ENCODE results near the gene AMFR. TPM values are rescaled to one million over a fixed set of nuclear protein-coding genes. Genes with fewer than 3 reads are reported as not detected.

Gene AMFR
- total and polyA plus RNA-seq, 2 of the 8 experiments (the other 6 are each of a cell fraction or from before 2014, with no cell fraction given) = 18.6 to 21.7 TPM

- H2BK120ac ChIP-seq (replicated peaks; ENCODE audit: low read depth, low read length) = no peak overlapping the region
- FAIRE-seq (no peak), DNase-seq (ENCODE audit: low read depth in 1 of 2, low spot score in 2 of 2) (no peak)
- no peak overlapping the region for H2AK5ac ChIP-seq (ENCODE audit: low read depth, low read length)
- H3K9me3 ChIP-seq (ENCODE audit: insufficient read depth in 2 of 2, low read depth in 1 of 2, low read length in 1 of 2) = no peaks in the 10 kb centered on the region
- H3K14ac ChIP-seq (ENCODE audit: insufficient read length) = no peak overlapping the region
- no peak overlapping the region for H3K56ac ChIP-seq (replicated peaks; ENCODE audit: insufficient read length, low read depth, low read length)
- no peak overlapping the region for H2BK15ac ChIP-seq (ENCODE audit: low read length)
- H2BK12ac ChIP-seq (ENCODE audit: low read depth, low read length) = no peak overlapping the region
- POLR2A ChIA-PET (ENCODE audit: partially characterized antibody) = no interaction called here
- H3K36me3 ChIP-seq (ENCODE audit: control insufficient read depth in 2 of 4, insufficient read depth in 4 of 4, low read length in 3 of 4) = no peaks in the 10 kb centered on the region
- H3K23me2 ChIP-seq (ENCODE audit: low read depth, low read length) = peaks cover 9% of the 10 kb centered on the region; the same call in 1 of the 2 replicates
- H3K27ac ChIP-seq (ENCODE audit: low read depth, low read length) = no peak overlapping the region
- no peak overlapping the region for H3K23ac ChIP-seq (ENCODE audit: insufficient read length)
- 82% methylated on average over 2 of the region's 2 CpGs; no CpG with 5 or more reads in 1 of the 2 experiments for WGBS, 2 experiments (ENCODE audit: extremely low coverage in 1 of 2, insufficient coverage in 1 of 2, insufficient read length in 1 of 2, insufficient replicate concordance in 2 of 2, low coverage in 1 of 2, low lambda C conversion rate in 2 of 2, missing lambda C conversion rate in 1 of 2)
- H4K91ac ChIP-seq (replicated peaks; ENCODE audit: insufficient read length, low read length) = no peak overlapping the region
- peaks cover 2 to 4% of the 10 kb centered on the region in 2 experiments for H4K20me1 ChIP-seq (replicated peaks in 1 of 2; ENCODE audit: control insufficient read depth in 1 of 2, insufficient read depth in 2 of 2, low read length in 2 of 2)
- no peak overlapping the region for H2BK5ac ChIP-seq (ENCODE audit: low read depth, low read length)
- H3K9ac ChIP-seq (replicated peaks in 1 of 4; ENCODE audit: extremely low read depth in 1 of 4, low read depth in 3 of 4, low read length in 3 of 4) = no peak overlapping the region
- no peak overlapping the region for H2AFZ ChIP-seq (ENCODE audit: low read length)
- H3K4me1 ChIP-seq (replicated peaks in 1 of 4; ENCODE audit: control insufficient read depth in 3 of 4, insufficient read depth in 4 of 4, low read length in 3 of 4) = peaks cover 0 to 12% (median 8%) of the 10 kb centered on the region in 4 experiments; a peak in 6 of 7 replicates
- CTCF ChIA-PET (ENCODE audit: partially characterized antibody) = no interaction called here
- H3K18ac ChIP-seq (ENCODE audit: extremely low read depth, low read length) = no peak overlapping the region
- no peak overlapping the region for H2BK20ac ChIP-seq (ENCODE audit: low read length)
- H3K27me3 ChIP-seq (replicated peaks in 1 of 4; ENCODE audit: control insufficient read depth in 3 of 4, extremely low read depth in 1 of 4, insufficient read depth in 3 of 4, low read length in 3 of 4) = peaks cover 0 to 6% (median 3%) of the 10 kb centered on the region in 4 experiments; a peak in 3 of 7 replicates
- TF ChIP-seq RBBP5 (IDR thresholded peaks at IDR 0.05; ENCODE audit: borderline replicate concordance, low read depth, low read length) (no peak), KDM1A (IDR thresholded peaks at IDR 0.05; ENCODE audit: borderline replicate concordance, low read length) (no peak), RXRA (IDR thresholded peaks at IDR 0.05; ENCODE audit: insufficient read depth, low read depth, low read length) (no peak), JUN (IDR thresholded peaks at IDR 0.05; ENCODE audit: low read depth, low read length) (no peak), HDAC2 (IDR thresholded peaks at IDR 0.05; ENCODE audit: borderline replicate concordance in 1 of 2, low read depth in 2 of 2, low read length in 2 of 2) (no peak), ZNF274 (IDR thresholded peaks at IDR 0.05; ENCODE audit: borderline replicate concordance, extremely low read depth, low read length) (no peak), YY1 (IDR thresholded peaks at IDR 0.05; ENCODE audit: low read depth, low read length) (no peak), MAFK (IDR thresholded peaks at IDR 0.05; ENCODE audit: low read depth, low read length) (no peak), KDM5A (IDR thresholded peaks at IDR 0.05; ENCODE audit: low read length) (no peak)
- H3K4me2 ChIP-seq (ENCODE audit: insufficient read depth in 1 of 2, low read depth in 2 of 2, low read length in 2 of 2) = no peak overlapping the region
- H3K79me2 ChIP-seq (ENCODE audit: control insufficient read depth in 1 of 2, insufficient read depth in 2 of 2, low read length in 2 of 2) = peaks cover 0 to 26% of the 10 kb centered on the region in 2 experiments; a peak in 1 of 4 replicates
- H3K79me1 ChIP-seq (ENCODE audit: low read depth, low read length) = no peaks in the 10 kb centered on the region
- no peak overlapping the region for H4K5ac ChIP-seq (ENCODE audit: insufficient read length, low read depth, low read length)
- no peak overlapping the region for H4K8ac ChIP-seq (ENCODE audit: extremely low read depth, insufficient read depth, low read length)
- no peak overlapping the region for H3K4ac ChIP-seq (replicated peaks; ENCODE audit: insufficient read length, low read depth, low read length)
- no peak overlapping the region for H3K4me3 ChIP-seq (ENCODE audit: extremely low read depth in 1 of 4, insufficient read depth in 2 of 4, low read depth in 3 of 4, low read length in 4 of 4)
Measured at GRCh38 chr16:56421313-56421712, 4.0 kb downstream of the AMFR start.
